ENCODE measurements around the gene SLC25A22.

SLC25A22 gene

DNA sequence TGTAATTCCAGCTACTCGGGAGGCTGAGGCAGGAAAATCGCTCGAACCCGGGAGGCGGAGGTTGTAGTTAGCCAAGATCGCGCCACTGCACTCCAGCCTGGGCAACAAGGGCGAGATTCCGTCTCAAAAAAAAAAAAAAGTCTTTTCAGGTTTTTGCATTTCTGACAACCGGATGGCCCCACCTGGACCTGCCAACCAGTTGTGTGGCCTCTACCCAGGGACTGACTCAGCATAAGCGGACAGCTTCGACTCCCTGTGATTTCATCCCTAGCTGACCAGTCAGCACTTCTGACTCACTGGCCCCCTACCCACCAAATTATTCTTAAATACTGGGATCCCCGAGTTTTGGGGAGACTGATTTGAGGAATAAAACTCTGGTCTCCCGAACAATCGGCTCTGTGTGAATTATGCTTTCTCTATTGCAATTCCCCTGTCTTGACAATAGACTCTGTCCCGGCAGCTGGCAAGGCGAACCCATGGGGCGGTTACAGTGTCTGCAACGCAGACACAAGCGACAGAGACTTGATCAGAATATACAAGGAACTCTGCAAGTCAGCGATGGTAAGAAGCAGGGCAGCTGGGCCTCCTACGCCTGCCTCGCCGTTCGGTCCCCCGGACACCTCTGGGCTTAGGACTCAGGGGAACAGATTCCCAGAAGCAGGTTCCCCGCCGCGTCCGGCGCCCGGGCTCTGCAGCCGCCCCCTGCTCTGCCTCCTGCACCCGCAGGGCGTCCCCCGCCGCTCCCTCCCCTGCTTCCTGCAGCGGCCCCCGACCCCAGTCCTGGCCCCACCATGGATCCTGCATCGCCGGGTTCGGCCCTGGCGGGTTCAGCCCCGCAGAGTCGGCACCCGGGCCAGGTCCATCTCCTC lies 51.6 kb downstream of the SLC25A22 start:
- H3K27me3 ChIP-seq (ENCODE audit: insufficient read depth, low read depth, severe bottlenecking) = no peaks in the 10 kb centered on the region
- DNase-seq = peak; percentile 59
- H3K36me3 ChIP-seq = peaks cover 3% of the 10 kb centered on the region
- H3K27ac ChIP-seq = peak overlapping the region; percentile 77
- peak overlapping the region; percentile 82 for H3K4me3 ChIP-seq (ENCODE audit: low read depth, low read length)
- TF ChIP-seq, protein P1, sequence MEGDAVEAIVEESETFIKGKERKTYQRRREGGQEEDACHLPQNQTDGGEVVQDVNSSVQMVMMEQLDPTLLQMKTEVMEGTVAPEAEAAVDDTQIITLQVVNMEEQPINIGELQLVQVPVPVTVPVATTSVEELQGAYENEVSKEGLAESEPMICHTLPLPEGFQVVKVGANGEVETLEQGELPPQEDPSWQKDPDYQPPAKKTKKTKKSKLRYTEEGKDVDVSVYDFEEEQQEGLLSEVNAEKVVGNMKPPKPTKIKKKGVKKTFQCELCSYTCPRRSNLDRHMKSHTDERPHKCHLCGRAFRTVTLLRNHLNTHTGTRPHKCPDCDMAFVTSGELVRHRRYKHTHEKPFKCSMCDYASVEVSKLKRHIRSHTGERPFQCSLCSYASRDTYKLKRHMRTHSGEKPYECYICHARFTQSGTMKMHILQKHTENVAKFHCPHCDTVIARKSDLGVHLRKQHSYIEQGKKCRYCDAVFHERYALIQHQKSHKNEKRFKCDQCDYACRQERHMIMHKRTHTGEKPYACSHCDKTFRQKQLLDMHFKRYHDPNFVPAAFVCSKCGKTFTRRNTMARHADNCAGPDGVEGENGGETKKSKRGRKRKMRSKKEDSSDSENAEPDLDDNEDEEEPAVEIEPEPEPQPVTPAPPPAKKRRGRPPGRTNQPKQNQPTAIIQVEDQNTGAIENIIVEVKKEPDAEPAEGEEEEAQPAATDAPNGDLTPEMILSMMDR (IDR thresholded peaks at IDR 0.05; ENCODE audit: low read depth, low read length) = no peak
- H3K9me3 ChIP-seq (ENCODE audit: severe bottlenecking) = no peaks in the 10 kb centered on the region

DNA sequence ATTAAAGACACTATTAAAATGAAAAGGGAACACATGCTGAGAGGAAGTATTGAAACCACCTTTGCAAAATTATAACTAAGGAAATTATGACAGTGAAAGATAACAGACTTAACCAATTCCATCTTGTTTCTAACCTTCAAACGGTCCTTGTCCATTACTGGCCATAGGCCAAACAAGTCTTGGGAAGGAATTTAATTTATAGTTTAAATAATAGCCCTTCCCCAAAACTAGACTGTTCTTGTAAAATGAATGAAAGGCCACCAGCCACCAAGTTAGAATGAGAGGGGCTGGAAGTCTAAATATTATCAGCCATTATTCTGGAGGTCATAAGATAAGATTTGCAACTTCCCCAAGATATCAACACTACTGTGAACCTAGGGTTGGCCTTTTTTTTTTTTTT lies 52.7 kb downstream of the SLC25A22 start:
- TF ChIP-seq, protein P1 (IDR thresholded peaks at IDR 0.05; ENCODE audit: low read depth, low read length) = no peak
- no peaks in the 10 kb centered on the region for H3K9me3 ChIP-seq (ENCODE audit: severe bottlenecking)
- peaks cover 3% of the 10 kb centered on the region for H3K36me3 ChIP-seq
- H3K27me3 ChIP-seq (ENCODE audit: insufficient read depth, low read depth, severe bottlenecking) = no peaks in the 10 kb centered on the region
- H3K4me3 ChIP-seq (ENCODE audit: low read depth, low read length) = no peak overlapping the region
- no peak for DNase-seq
- H3K27ac ChIP-seq = no peak overlapping the region

GRCh38 chr11:742571-743201 lies 55.4 kb downstream of the SLC25A22 start:
- Histone ChIP-seq H3K27ac (no peak overlapping the region), H3K9me3 (ENCODE audit: severe bottlenecking) (no peaks in the 10 kb centered on the region), H3K27me3 (ENCODE audit: insufficient read depth, low read depth, severe bottlenecking) (no peaks in the 10 kb centered on the region), H3K4me3 (ENCODE audit: low read depth, low read length) (no peak overlapping the region), H3K36me3 (no peaks in the 10 kb centered on the region; the same call in 1 of the 2 replicates)
- TF ChIP-seq, protein P1 (IDR thresholded peaks at IDR 0.05; ENCODE audit: low read depth, low read length) = no peak
- DNase-seq = no peak

DNA sequence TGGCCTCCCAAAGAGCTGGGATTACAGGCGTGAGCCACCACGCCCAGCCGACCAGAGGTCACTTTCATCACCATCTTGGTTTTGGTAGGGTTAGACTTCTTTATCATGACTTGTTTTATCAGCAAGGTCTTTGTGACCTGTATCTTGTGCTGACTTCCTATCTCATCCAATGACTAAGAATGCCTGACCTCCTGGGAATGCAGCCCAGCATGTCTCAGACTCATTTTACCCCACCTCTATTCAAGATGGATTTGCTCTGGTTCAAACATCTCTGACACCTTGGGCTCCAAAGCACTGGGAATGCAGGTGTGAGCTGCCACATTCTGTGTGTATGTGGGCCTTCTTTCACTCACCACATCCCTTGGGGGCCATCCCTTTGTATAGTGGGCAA lies 55.9 kb downstream of the SLC25A22 start:
- no peak overlapping the region for H3K4me3 ChIP-seq (ENCODE audit: low read depth, low read length)
- H3K27me3 ChIP-seq (ENCODE audit: insufficient read depth, low read depth, severe bottlenecking) = no peaks in the 10 kb centered on the region
- no peaks in the 10 kb centered on the region for H3K9me3 ChIP-seq (ENCODE audit: severe bottlenecking)
- H3K36me3 ChIP-seq = no peaks in the 10 kb centered on the region
- TF ChIP-seq, protein P1 (IDR thresholded peaks at IDR 0.05; ENCODE audit: low read depth, low read length) = no peak
- DNase-seq = no peak
- H3K27ac ChIP-seq = no peak overlapping the region
